ENCODE measurements around the gene SORCS2.

The SORCS2 gene

DNA sequence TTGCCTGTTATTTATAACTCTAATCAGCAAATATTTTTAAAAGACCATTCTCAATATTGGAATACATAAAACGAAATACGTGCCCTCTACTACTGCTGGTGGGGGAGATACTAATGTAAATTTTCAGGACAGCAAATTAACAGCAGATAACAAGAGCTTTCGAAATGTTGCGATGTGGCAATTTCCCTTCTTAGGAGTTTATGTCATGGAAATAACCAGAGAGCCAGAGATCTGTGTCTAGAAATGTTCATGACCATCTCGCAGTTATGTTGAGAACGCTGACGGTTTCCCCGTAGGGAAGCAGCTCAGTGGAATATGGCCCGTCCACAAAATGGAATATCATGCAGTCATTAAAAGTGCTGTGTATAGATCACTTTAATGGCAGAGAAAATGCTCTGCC lies 480.8 kb downstream of the SORCS2 start:
- DNase-seq (ENCODE audit: low spot score) = no peak

DNA sequence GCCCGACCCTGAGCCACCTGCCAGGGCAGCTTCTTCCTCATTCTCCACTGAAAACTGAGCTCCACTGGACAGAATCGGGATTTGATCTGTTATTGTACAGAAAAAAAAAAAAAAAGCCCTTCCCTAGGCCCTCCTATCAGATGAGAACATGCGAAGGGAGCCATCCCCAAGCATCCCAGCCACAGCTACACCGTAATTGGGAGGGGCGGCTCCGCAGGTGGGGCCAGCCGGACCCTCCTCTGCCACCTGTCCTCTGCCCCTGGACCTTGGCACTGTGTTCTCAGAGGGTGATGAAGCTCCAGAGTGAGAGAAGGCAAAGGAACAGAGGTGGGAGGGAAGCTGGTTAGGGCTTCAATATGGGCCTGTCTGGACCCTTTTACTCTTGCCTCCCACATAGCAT lies 482.4 kb downstream of the SORCS2 start:
- no peak for DNase-seq (ENCODE audit: low spot score)

DNA sequence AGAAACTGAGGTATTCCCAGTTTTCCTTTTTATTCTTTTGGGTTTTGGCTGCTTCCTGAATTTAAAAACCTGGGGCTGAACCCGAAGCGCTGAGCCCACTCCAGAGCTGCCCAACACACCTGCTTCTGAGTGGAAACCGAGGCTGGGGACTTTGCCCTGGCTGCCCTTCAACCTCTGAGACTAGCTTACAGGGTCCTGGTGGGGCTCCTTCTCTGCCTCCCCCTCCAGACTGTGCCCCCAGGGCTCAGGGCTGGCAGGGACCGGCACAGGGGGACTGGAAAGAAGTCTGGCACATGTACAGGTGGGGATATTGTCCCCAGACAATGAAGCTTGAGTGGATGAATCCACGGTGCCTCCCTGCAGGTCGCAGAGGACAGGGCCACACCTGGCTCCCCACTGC lies 482.8 kb downstream of the SORCS2 start:
- DNase-seq (ENCODE audit: low spot score) = no peak

DNA sequence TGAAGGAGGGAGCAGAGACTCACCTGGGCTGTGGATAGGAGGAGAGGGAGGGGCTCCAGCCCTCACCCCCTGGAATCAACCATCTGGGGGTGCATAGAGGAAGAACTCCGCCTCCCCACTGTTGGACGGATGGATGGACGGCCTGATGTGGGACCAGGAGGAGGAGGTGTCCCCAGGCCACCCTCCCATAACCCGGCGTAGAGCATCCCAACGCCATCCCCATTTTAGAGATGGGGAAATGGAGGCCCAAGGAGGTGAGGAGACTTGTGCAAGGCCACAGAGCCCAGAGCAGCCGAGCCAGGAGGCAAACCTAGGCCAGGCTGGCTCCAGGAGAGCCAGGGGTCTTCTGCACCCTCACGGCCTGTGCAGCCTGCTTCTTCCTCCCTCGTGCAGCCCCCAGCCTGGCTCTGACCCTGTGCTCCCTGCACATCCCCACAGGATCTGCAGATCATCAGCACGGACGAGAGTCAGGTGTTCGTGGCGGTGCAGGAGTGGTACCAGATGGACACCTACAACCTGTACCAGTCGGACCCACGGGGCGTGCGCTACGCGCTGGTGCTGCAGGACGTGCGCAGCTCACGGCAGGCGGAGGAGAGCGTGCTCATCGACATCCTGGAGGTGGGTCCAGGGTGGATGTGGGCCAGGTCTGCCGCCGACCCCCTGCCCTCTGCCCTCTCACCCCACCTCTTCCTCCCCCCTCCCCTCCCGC lies 483.4 kb downstream of the SORCS2 start:
- no peak for DNase-seq (ENCODE audit: low spot score)

DNA sequence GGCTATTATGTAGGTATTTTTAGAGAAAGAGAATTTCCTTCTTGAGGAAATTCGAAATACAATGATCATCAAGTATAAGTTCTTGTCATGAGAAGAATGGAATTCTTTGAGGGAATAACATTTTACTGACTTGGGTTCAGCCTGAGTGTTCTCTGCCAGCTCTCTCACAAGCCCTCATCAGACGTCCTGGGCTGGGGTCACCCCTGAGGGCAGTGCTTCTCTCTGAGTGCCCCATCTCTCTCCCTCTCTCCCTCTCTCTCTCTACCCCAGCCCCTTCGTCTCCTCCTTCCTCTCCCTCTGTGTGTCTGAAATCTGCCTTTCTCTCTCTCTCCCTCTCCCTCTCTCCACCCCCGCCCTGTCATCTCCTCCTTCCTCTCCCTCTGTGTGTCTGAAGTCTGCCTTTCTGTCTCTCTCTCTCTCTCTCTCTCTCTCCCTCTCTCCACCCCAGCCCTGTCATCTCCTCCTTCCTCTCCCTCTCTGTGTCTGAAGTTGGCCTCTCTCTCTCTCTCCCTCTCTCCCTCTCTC lies 484.1 kb downstream of the SORCS2 start:
- no peak for DNase-seq (ENCODE audit: low spot score)

DNA sequence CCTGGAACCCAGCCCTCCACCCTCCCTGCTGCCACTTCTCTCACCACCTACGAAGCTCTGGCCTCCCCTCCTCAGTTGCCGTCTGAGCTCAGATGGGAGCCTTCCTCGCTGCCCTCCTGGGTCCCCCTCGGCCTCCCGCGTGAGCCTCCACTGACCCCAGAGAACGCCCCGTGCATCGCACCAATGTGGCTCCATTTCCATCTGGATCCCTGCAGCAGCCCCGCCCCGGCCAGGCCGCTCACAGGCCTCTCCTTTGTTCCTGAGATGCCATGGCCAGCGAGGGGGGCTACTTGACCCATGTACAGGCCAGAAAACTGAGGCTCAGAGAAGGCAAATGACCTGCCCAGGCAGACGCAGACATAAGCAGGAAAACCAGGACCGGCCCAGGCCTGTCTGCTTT lies 484.7 kb downstream of the SORCS2 start:
- DNase-seq (ENCODE audit: low spot score) = no peak

DNA sequence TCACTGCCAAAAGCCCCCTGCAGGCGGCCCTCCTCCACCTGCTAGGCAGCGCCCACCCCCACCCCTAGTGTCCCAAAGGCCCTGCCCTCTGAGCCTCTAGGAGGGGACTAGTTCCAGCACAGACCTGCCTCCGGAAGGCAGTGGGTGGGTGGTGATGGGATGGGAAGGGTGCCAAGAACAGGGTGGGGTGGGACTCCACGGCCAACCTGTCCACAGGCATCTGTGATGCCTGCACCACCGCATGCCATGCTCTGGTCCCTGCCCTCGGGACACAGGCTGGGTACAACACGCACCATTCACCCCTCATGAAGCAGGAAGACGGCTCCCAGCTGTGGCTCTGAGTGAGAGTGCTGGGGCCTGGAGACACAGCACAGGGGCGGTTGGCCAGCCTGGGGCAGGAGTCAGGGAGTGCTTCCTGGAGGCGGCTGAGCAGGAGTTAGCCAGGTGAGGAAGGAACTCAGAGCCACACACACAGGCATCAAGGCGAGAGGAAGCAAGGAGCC lies 485.5 kb downstream of the SORCS2 start:
- DNase-seq (ENCODE audit: low spot score) = no peak

DNA sequence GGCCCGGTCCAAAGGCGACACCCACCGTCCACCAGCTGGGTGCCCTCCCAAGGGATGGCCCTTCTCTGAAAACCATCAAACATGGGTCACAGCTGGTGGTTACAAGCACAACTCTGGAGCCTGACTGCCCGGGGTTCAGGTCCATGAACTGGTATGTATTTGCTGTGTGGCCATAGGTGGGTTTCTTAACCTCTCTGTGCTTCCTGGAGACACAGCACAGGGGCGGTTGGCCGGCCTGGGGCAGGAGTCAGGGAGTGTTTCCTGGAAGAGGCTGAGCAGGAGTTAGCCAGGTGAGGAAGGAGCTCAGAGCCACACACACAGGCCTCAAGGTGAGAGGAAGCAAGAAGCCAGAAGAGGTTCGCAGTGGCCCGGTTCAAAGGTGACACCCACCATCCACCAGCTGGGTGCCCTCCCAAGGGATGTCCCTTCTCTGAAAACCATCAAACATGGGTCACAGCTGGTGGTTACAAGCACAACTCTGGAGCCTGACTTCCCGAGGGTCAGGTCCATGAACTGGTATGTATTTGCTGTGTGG lies 486.0 kb downstream of the SORCS2 start:
- no peak for DNase-seq (ENCODE audit: low spot score)

DNA sequence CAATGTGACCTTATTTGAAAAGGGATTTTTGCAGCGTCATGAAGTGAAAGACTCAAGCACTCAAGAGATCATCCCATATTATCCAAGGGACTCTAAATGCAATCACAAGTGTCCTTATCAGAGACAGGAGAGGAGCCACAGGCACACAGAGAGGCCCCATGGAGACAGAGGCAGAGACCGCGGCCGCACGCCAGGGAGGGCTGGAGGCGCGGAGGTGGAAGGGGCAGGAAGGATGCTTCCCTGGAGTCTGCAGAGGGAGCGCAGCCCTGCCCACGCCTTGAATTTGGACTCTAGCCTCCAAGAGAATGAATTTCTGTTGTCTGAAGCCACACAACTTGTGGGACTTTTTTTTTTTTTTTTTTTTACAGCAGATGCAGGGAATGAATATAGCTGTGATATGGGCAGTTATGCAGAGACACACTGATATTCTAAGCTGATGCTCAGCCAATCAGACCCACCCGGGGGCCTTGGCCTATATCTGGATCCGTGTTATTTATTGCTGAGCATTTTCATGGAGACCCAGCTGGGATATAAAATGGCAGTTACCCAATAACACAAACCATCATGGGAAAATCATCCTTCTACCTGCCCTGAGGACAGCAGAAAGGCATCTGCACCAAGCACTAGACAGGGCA lies 487.2 kb downstream of the SORCS2 start:
- DNase-seq (ENCODE audit: low spot score) = no peak

DNA sequence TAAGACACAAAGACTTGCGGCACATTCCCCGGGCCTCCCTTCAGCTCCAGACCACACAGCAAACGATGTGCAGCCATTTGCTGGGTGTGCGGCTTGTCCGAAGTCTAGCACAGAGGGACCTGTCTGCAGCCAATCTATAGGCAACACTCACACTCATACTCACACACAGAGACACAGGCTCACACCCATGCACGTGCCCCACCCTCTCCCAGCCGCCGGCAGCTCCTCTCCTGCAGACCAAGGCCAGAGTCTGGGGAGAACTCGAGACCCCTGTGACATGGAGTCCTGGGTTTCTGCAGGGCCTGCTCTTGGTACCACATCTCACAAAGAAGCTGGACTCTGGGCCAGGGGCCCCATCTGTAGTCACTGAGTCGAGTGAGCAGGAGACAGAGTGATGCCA lies 487.8 kb downstream of the SORCS2 start:
- no peak for DNase-seq (ENCODE audit: low spot score)

DNA sequence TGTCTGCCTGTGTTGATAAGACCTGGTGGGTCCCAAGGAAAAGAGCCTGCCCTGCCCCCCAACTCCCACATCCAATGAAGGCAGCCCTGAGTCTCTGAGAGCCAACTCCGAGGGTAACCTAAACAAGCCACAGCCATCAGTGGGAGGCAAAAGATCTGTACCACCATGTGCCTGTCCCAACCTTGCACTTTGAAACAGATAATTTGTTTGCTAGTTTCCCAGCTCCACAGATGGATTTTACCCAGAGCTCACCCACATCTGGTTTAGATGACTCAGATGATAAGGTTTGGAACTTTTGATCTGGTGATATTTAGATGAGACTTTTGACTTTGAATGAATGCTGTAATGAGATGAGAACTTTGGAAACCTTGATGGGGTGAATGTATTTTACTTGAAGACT lies 488.4 kb downstream of the SORCS2 start:
- no peak for DNase-seq (ENCODE audit: low spot score)

DNA sequence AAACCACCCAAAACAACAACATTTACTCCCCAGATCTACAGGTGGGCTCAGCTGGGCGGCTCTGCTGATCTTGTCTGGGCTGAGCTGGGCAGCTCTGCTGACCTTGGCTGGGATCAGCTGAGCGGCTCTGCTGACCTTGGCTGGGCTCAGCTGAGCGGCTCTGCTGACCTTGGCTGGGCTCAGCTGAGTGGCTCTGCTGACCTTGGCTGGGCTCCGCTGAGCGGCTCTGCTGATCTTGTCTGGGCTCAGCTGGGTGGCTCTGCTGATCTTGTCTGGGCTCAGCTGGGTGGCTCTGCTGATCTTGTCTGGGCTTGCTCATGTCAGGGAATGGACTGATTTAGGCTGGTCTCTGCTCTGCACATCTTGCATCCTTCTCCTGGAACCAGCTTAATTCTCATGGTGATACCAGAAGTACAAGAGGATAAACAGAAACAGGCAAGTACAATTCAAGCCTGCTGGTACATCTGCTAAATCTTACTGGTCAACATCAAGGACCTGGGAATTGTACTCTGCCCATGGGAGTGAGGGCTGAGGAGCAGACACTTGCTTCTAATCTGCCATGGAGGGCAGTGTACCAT lies 490.9 kb downstream of the SORCS2 start:
- DNase-seq (ENCODE audit: low spot score) = no peak

DNA sequence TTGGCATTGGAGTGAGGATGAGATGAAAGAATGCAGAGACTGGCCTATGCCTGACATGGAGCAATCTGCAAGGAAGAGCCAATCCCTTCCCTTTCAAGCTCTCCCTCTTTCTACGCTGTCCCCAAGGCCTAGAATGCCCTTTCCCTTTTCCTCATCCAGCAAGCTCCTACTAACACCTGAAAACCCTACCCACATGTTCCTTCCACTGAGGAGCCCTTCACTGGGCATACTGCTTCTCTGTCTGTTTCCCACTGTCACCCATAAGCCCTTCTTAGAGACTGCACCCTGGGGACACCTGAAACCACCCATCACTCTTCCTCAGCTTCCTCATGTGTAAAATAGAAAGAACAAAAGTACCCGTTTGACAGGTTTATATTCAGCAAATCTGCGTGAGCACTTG lies 492.0 kb downstream of the SORCS2 start:
- DNase-seq (ENCODE audit: low spot score) = no peak

DNA sequence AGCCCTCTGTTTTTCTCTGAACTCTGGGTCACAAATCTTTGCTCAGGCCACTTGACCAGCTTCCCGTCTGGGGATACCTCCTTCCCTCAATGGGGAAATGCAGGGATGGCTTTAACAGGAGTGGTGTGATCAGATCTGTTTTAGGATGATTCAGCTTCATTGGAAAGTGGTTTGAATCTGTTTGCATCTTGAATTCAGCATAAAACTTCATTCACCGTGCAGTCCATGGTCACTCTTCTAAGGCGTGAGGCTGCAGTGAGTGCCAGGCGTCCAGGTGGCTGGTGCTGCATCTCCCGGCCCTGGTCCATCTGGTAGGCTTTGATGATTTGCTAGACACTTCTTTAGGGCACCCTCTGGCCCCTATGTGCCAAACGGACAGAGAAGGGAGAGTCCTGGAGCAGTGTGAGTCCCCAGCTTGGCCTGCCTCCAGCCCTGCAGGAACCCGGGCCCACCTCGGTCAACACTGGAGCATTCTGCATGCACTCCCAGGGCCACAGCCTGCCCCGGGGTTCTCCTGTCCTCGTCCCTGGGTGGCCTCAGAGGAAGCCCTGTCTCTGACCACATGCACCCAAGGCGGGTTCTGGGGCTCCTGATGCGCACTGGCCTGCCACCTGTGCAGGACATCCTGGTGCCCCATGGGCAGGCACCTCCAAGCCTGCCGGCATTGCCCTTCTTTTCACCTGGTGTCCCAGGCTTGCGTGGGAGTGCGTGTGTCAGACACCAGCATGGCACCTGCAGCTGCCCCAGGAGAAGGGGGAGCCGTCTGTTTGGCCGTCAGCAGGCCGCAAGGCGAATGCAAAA lies 493.9 kb downstream of the SORCS2 start:
- DNase-seq (ENCODE audit: low spot score) = no peak

DNA sequence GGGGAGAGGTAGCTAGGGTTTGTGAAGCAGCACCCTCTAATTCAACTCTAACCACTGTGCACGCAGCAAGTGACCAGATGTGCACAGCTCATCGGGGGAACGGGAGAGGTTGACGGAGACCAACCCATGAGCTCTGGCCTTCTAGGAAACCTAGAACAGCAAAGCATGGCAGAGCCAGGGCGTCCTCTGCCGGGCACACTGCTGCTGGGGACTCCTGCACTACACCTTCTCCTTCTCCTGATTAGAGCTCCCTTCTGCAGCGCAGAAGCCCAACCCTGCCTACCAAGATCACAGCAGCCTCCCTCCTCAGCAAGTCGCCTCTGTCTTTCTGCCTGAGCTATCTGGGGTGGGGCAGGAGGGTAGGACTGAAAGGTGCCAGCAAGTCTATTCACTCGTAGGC lies 494.7 kb downstream of the SORCS2 start:
- no peak for DNase-seq (ENCODE audit: low spot score)

DNA sequence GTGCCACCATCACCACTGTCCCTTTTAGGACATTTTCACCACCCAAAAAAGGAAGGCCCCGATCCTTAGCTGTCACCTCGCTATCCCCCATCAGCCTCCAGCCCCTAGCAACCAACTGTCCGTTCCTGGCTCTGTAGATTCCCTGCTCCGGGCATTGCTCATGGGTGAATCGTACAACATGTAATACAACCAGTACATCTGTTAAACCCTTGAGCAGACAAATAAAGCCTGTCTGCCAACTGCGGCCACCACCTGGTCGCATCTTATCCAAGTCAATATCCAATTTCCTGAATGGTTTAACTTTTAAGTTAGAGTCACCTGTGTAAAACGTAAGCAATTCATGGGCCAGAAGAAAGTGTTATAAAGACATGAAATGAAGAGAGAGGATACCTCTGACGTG lies 495.5 kb downstream of the SORCS2 start:
- no peak for DNase-seq (ENCODE audit: low spot score)

DNA sequence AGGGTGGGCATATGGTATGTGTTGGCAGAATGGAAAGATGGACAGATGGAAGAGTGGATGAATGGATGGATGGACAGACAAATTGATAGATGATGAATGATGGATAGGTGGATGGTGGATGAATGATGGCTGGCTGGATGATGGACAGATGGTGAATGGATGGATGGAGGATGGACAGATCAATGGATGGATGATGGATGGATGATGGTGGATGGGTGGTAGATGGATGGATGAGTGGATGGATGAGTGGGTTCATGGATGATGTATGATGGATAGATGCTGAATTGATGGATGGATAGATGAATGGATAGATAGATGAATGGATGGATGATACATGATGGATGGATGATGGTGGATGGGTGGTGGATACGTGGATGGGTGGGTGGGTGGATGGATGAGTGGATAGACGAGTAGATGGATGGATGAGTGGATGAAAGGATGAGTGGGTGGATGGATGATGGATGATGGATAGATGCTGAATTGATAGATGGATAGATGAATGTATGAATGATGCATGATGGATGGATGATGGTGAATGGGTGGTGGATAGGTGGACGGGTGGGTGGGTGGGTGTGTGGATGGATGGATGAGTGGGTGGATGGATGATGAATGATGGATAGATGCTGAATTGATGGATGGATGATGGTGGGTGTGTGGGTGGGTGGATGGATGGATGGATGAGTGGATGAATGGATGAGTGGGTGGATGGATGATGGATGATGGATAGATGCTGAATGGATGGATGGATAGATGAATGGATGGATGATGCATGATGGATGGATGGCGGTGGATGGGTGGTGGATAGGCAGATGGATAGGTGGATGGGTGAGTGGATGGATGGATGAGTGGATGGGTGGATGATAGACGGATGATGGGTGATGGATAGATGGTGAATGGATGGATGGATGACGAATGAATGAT lies 497.7 kb downstream of the SORCS2 start:
- DNase-seq (ENCODE audit: low spot score) = no peak

DNA sequence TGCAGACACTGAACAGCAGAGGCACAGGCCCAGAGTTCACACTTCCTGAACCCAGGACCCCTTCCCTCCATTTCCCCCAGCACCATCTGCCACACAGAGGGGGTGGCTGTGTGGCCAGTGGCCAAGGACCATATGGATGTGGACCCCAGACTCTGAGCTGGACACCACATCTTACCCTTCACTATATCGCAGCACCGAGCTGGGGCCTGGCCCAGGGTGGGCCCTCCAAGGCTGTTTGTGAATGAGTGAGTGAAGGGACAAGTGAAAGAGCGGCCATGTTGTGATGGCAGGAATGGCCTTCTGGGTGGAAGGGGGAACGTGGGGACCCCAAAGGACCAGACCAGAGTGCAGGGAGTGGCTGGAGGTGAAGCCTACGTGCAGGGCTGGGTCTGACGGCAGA lies 498.7 kb downstream of the SORCS2 start:
- no peak for DNase-seq (ENCODE audit: low spot score)

DNA sequence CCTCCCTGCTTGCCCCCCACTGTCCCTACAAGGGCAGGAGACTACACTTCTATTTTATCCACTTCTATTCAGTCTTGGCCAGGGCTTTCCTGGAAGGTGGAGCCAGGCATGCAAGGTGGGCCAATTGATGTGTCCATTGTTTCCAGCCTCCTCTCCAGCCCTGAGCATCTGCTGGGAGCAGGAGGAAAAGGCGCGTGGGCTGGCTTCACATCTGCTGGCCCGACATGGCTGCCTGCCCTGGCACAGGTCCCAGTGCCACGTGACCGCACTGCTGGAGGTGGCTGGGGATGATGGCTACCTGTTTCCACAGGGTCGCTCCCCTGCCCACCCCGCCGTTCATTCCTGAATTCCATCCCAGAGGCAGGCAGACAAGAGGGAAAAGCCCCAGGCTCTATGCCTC lies 499.6 kb downstream of the SORCS2 start:
- no peak for DNase-seq (ENCODE audit: low spot score)

DNA sequence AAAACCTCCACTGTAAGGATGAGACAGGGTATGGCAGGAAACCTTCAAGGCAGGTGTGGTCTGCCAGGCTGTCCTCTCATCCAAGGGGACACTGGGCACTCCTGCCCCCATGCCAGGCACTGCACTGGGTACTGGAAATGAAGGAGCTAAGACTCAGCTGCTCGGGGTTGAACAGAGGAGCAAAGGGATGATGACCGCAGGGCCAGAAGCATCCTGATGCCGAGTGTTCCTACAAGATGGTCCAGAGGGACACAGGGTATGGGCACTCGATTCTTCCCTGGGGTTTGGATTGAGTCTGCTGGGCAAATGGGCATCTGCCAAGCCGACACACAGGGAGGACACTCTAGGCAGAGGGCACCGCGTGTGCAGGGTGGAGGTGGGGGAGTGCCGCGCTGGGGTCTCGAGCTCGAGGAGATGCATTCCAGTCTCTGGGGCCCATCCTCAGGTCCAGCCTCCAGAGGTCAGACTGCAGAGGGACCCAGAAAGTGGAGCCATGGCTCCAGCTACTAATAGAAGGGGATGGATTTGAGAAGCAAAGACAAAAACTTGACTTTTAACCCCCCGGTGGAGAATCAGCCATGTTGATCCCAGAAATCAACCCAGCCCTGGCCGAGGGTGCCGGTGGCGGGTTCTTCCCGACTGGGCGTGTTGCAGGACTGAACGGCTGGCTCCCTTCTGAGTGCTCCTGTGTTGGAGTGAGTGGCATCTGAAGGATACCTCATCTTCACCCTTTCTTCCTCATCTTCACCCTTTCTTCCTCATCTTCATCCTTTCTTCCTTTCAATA lies 500.3 kb downstream of the SORCS2 start:
- DNase-seq (ENCODE audit: low spot score) = no peak

Measured in germinal center (tissue), 1 donor.